Measurements from ENCODE around the gene RPL6. TPM values are rescaled to one million over a fixed set of nuclear protein-coding genes. Genes with fewer than 3 reads are reported as not detected.
A peak's percentile ranks its signal among the peaks of the same experiment; 100 is the strongest.
"Not testable (repeated sequence)": the region's sequence is repeated elsewhere in the genome, so short reads cannot be mapped to it uniquely, and the experiment has no call there.

Gene RPL6
- 4,022 TPM for polyA plus RNA-seq (2013, experiment 1 of 2)
- polyA plus RNA-seq (2013, experiment 2 of 2) = 4,269 TPM

DNA sequence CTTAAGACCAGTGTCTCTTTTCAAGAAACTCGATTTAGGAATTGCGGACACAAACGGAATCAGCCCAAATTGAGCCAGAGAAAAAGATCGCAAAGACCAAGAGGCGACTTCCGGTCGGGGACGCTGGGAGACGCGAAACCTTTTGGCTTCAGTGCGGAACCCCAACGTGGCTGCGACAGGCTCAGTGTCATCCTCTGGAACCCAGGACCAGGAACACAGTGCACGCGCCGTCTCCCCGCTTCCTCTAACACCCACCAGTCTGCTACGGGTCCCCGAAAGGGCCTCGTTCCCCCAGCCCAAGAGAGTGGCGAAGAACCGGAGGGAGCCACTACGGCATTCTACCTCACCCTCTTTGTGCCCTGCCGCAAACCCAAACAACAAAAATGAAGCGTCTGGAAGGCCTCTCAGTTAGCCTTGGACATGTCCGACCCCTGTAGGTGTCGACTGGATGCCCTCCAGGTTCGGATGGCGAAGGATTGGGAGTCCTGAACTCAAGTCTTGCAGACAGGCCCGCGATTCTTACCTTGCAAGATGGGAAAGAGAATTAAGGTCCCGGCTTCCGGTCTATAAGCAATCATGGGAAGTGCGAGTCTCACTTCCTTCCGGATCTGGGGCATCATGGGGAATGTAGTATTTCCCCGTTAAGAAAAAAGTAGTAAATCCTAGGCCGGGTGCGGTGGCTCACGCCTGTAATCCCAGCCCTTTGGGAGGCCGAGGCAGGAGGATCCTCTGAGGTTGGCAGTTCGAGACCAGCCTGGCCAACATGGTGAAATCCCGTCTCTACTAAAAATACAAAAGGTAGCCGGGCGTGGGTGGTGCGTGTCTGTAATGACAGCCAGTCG, at the start of gene RPL6:
Gene RPL6 (minus strand): TSS at position 542 of the 842 bp plus-strand sequence. CDS start 949 bp downstream, outside the sequence.
- no peak within 1 kb of the TSS for H2BK12ac ChIP-seq (ENCODE audit: low read length)
- peak within 1 kb of the TSS; percentile 98 for H3K18ac ChIP-seq (ENCODE audit: low read length)
- no CpG with 5 or more reads among the region's 46 CpGs for WGBS, 2 donors (ENCODE audit: extremely low coverage in 2 of 2, insufficient read length in 2 of 2, insufficient replicate concordance in 1 of 2)
- peaks cover 0 to under 1% of the 10 kb centered on the region in 2 donors for H3K9me3 ChIP-seq (replicated peaks in 1 of 2; ENCODE audit: control insufficient read depth in 2 of 2, insufficient read depth in 1 of 2, low read depth in 1 of 2, low read length in 2 of 2)
- peak within 1 kb of the TSS; percentile 91 for H3K9ac ChIP-seq (ENCODE audit: low read depth, low read length, poor library complexity)
- H3K27ac ChIP-seq (replicated peaks; ENCODE audit: low read length) = peak within 1 kb of the TSS; percentile 95
- H3K23ac ChIP-seq (ENCODE audit: low read depth, low read length, poor library complexity) = peak within 1 kb of the TSS; percentile 37
- DNase-seq (ENCODE audit: low spot score) = peak; percentile 80
- H3K4ac ChIP-seq (ENCODE audit: low read length) = peak within 1 kb of the TSS; percentile 38
- H3K27me3 ChIP-seq (ENCODE audit: control insufficient read depth in 3 of 3, insufficient read depth in 3 of 3, low read depth in 1 of 3, low read length in 3 of 3) = no peaks in the 10 kb centered on the region
- H3K36me3 ChIP-seq (replicated peaks in 1 of 2; ENCODE audit: control insufficient read depth in 2 of 2, insufficient read depth in 2 of 2, low read length in 2 of 2) = peaks cover 31 to 44% of the 10 kb centered on the region in 2 donors
- no peak within 1 kb of the TSS for H2BK5ac ChIP-seq (ENCODE audit: low read length)
- H3K79me1 ChIP-seq (ENCODE audit: low read depth, low read length) = no peaks in the 10 kb centered on the region
- peak within 1 kb of the TSS; percentile 94 for H2AK5ac ChIP-seq (ENCODE audit: low read depth, low read length)
- H4K91ac ChIP-seq (ENCODE audit: low read depth, low read length, poor library complexity) = peak within 1 kb of the TSS; percentile 56
- H3K4me1 ChIP-seq (ENCODE audit: control insufficient read depth in 2 of 2, insufficient read depth in 1 of 2, low read depth in 1 of 2, low read length in 2 of 2) = peaks cover 3 to 4% of the 10 kb centered on the region in 2 donors
- peak within 1 kb of the TSS; percentile 62 for H3K4me2 ChIP-seq (ENCODE audit: insufficient read depth, low read length, poor library complexity, severe bottlenecking)
- H3K14ac ChIP-seq (ENCODE audit: low read length) = no peak within 1 kb of the TSS
- H4K8ac ChIP-seq (ENCODE audit: low read depth, low read length) = peak within 1 kb of the TSS; percentile 97
- H2BK15ac ChIP-seq (ENCODE audit: low read length) = no peak within 1 kb of the TSS
- peak within 1 kb of the TSS; percentile 78 for H2AFZ ChIP-seq (ENCODE audit: low read length)
- H2BK120ac ChIP-seq (ENCODE audit: low read depth, low read length) = no peak within 1 kb of the TSS
- peak within 1 kb of the TSS; percentile 71 to 85 for H3K4me3 ChIP-seq (ENCODE audit: low read length in 2 of 2)

GRCh38 chr12:112458751-112459150, 49.3 kb upstream of the RPL6 start:
- peaks cover 0 to 1% of the 10 kb centered on the region in 2 donors for H3K4me1 ChIP-seq (ENCODE audit: control insufficient read depth in 2 of 2, insufficient read depth in 1 of 2, low read depth in 1 of 2, low read length in 2 of 2)
- no peak for DNase-seq (ENCODE audit: low spot score)
- peaks cover 0 to 3% of the 10 kb centered on the region in 2 donors for H3K9me3 ChIP-seq (replicated peaks in 1 of 2; ENCODE audit: control insufficient read depth in 2 of 2, insufficient read depth in 1 of 2, low read depth in 1 of 2, low read length in 2 of 2)
- no peak overlapping the region for H3K4ac ChIP-seq (ENCODE audit: low read length)
- H2BK15ac ChIP-seq (ENCODE audit: low read length) = no peak overlapping the region
- no peak overlapping the region for H3K14ac ChIP-seq (ENCODE audit: low read length)
- H3K36me3 ChIP-seq (replicated peaks in 1 of 2; ENCODE audit: control insufficient read depth in 2 of 2, insufficient read depth in 2 of 2, low read length in 2 of 2) = peaks cover 12 to 85% of the 10 kb centered on the region in 2 donors
- H4K91ac ChIP-seq (ENCODE audit: low read depth, low read length, poor library complexity) = no peak overlapping the region
- no peak overlapping the region for H2BK120ac ChIP-seq (ENCODE audit: low read depth, low read length)
- H3K4me2 ChIP-seq (ENCODE audit: insufficient read depth, low read length, poor library complexity, severe bottlenecking) = no peak overlapping the region
- H2AFZ ChIP-seq (ENCODE audit: low read length) = no peak overlapping the region
- no peak overlapping the region for H2AK5ac ChIP-seq (ENCODE audit: low read depth, low read length)
- no peak overlapping the region for H3K4me3 ChIP-seq (ENCODE audit: low read length in 2 of 2)
- H3K23ac ChIP-seq (ENCODE audit: low read depth, low read length, poor library complexity) = no peak overlapping the region
- no peaks in the 10 kb centered on the region for H3K27me3 ChIP-seq (ENCODE audit: control insufficient read depth in 3 of 3, insufficient read depth in 3 of 3, low read depth in 1 of 3, low read length in 3 of 3)
- H3K9ac ChIP-seq (ENCODE audit: low read depth, low read length, poor library complexity) = no peak overlapping the region
- H3K18ac ChIP-seq (ENCODE audit: low read length) = no peak overlapping the region
- H2BK5ac ChIP-seq (ENCODE audit: low read length) = no peak overlapping the region
- no peak overlapping the region for H2BK12ac ChIP-seq (ENCODE audit: low read length)
- WGBS, 2 donors (ENCODE audit: extremely low coverage in 2 of 2, insufficient read length in 2 of 2, insufficient replicate concordance in 1 of 2) = no CpG with 5 or more reads among the region's 5 CpGs
- no peaks in the 10 kb centered on the region for H3K79me1 ChIP-seq (ENCODE audit: low read depth, low read length)
- H4K8ac ChIP-seq (ENCODE audit: low read depth, low read length) = no peak overlapping the region
- no peak overlapping the region for H3K27ac ChIP-seq (replicated peaks; ENCODE audit: low read length)

DNA sequence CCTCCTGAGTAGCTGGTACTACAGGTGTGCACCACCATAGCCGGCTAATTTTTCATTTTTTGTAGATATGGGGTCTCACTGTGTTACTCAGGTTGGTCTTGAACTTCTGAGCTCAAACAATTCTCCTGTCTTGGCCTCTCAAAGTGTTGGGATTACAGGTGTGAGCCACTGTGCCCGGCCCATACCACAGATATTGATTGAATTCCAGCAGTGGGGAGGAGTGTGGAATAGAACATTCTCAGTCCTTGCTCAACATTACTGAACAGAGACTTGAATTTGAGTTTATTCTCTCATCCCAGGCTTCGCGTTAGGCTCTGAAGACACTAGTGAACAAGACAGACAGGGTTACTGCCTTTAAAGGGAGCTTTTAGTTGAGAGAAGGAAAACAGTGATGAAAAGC, 48.9 kb upstream of the RPL6 start:
- Histone ChIP-seq H3K27ac (replicated peaks; ENCODE audit: low read length) (no peak overlapping the region), H2AFZ (ENCODE audit: low read length) (no peak overlapping the region), H2BK5ac (ENCODE audit: low read length) (no peak overlapping the region), H2BK12ac (ENCODE audit: low read length) (no peak overlapping the region), H2BK15ac (ENCODE audit: low read length) (no peak overlapping the region), H3K4me3 (ENCODE audit: low read length in 2 of 2) (peak overlapping the region in 1 of 2 donors; percentile 58), H3K4me1 (ENCODE audit: control insufficient read depth in 2 of 2, insufficient read depth in 1 of 2, low read depth in 1 of 2, low read length in 2 of 2) (peaks cover 0 to 1% of the 10 kb centered on the region in 2 donors), H4K8ac (ENCODE audit: low read depth, low read length) (no peak overlapping the region), H2BK120ac (ENCODE audit: low read depth, low read length) (no peak overlapping the region), H4K91ac (ENCODE audit: low read depth, low read length, poor library complexity) (no peak overlapping the region), H3K27me3 (ENCODE audit: control insufficient read depth in 3 of 3, insufficient read depth in 3 of 3, low read depth in 1 of 3, low read length in 3 of 3) (no peaks in the 10 kb centered on the region), H2AK5ac (ENCODE audit: low read depth, low read length) (no peak overlapping the region), H3K79me1 (ENCODE audit: low read depth, low read length) (no peaks in the 10 kb centered on the region), H3K36me3 (replicated peaks in 1 of 2; ENCODE audit: control insufficient read depth in 2 of 2, insufficient read depth in 2 of 2, low read length in 2 of 2) (peaks cover 14 to 86% of the 10 kb centered on the region in 2 donors), H3K4ac (ENCODE audit: low read length) (no peak overlapping the region), H3K14ac (ENCODE audit: low read length) (no peak overlapping the region), H3K9me3 (replicated peaks in 1 of 2; ENCODE audit: control insufficient read depth in 2 of 2, insufficient read depth in 1 of 2, low read depth in 1 of 2, low read length in 2 of 2) (peaks cover 0 to 3% of the 10 kb centered on the region in 2 donors), H3K4me2 (ENCODE audit: insufficient read depth, low read length, poor library complexity, severe bottlenecking) (no peak overlapping the region), H3K23ac (ENCODE audit: low read depth, low read length, poor library complexity) (no peak overlapping the region), H3K9ac (ENCODE audit: low read depth, low read length, poor library complexity) (no peak overlapping the region), H3K18ac (ENCODE audit: low read length) (no peak overlapping the region)
- no CpG with 5 or more reads among the region's 4 CpGs for WGBS, 2 donors (ENCODE audit: extremely low coverage in 2 of 2, insufficient read length in 2 of 2, insufficient replicate concordance in 1 of 2)
- DNase-seq (ENCODE audit: low spot score) = no peak

DNA sequence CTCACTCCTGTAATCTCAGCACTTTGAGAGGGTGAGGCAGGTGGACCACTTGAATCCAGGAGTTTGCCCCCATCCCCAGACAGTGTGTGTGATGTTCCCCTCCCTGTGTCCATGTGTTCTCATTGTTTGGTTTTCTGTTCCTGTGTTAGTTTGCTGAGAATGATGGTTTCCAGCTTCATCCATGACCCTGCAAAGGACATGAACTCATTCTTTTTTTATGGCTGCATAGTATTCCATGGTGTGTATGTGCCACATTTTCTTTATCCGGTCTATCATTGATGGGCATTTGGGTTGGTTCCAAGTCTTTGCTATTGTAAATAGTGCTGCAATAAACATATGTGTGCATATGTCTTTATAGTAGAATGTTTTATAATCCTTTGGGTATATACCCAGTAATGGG, 47.7 kb upstream of the RPL6 start:
- H2BK15ac ChIP-seq (ENCODE audit: low read length); H2BK5ac ChIP-seq (ENCODE audit: low read length); H3K9ac ChIP-seq (ENCODE audit: low read depth, low read length, poor library complexity); H3K14ac ChIP-seq (ENCODE audit: low read length); H3K4me1 ChIP-seq (ENCODE audit: control insufficient read depth in 2 of 2, insufficient read depth in 1 of 2, low read depth in 1 of 2, low read length in 2 of 2); H3K4ac ChIP-seq (ENCODE audit: low read length); H3K4me3 ChIP-seq (ENCODE audit: low read length in 2 of 2); H4K8ac ChIP-seq (ENCODE audit: low read depth, low read length); H3K4me2 ChIP-seq (ENCODE audit: insufficient read depth, low read length, poor library complexity, severe bottlenecking); H2AFZ ChIP-seq (ENCODE audit: low read length); H4K91ac ChIP-seq (ENCODE audit: low read depth, low read length, poor library complexity); H2BK120ac ChIP-seq (ENCODE audit: low read depth, low read length); H3K18ac ChIP-seq (ENCODE audit: low read length); H3K27me3 ChIP-seq (ENCODE audit: control insufficient read depth in 3 of 3, insufficient read depth in 3 of 3, low read depth in 1 of 3, low read length in 3 of 3); H2AK5ac ChIP-seq (ENCODE audit: low read depth, low read length); H2BK12ac ChIP-seq (ENCODE audit: low read length); H3K79me1 ChIP-seq (ENCODE audit: low read depth, low read length); H3K23ac ChIP-seq (ENCODE audit: low read depth, low read length, poor library complexity); DNase-seq (ENCODE audit: low spot score); H3K27ac ChIP-seq (replicated peaks; ENCODE audit: low read length); H3K9me3 ChIP-seq (replicated peaks in 1 of 2; ENCODE audit: control insufficient read depth in 2 of 2, insufficient read depth in 1 of 2, low read depth in 1 of 2, low read length in 2 of 2): not testable (repeated sequence)
- peaks cover 16 to 86% of the 10 kb centered on the region in 2 donors for H3K36me3 ChIP-seq (replicated peaks in 1 of 2; ENCODE audit: control insufficient read depth in 2 of 2, insufficient read depth in 2 of 2, low read length in 2 of 2)
- no CpG with 5 or more reads among the region's 1 CpG for WGBS, 2 donors (ENCODE audit: extremely low coverage in 2 of 2, insufficient read length in 2 of 2, insufficient replicate concordance in 1 of 2)
